Keratinocyte (primary cell): ENCODE results near the gene SELENOF. TPM values are rescaled to one million over a fixed set of nuclear protein-coding genes. Genes with fewer than 3 reads are reported as not detected.

Source experiments
- DNase-seq: peaks from one replicate; pipeline ENCODE4 v3.0.0-alpha.2; 2011; ENCODE audit warnings: low read depth, missing footprints, low spot score
- FAIRE-seq: peaks from 2 replicates; lab custom pipeline; 2011; peaks lifted over from hg19 to GRCh38; lab: Jason Lieb, UNC
- H2AFZ ChIP-seq: 2 replicates; pipeline ENCODE4 v1.6.0; 2012; ENCODE audit warnings: low read length, control low read depth, inconsistent platforms; ENCODE audit not compliant: control insufficient read depth
- H3K27ac ChIP-seq: 2 replicates; pipeline ENCODE4 v1.5.1; 2011; ENCODE audit warnings: low read length; ENCODE audit not compliant: control insufficient read depth, insufficient read depth
- H3K27me3 ChIP-seq: 3 replicates; pipeline ENCODE4 v1.6.0; 2011; ENCODE audit warnings: low read length; ENCODE audit not compliant: control insufficient read depth, insufficient read depth; ENCODE audit errors: extremely low read depth
- H3K36me3 ChIP-seq, 2 experiments: 2 replicates in 1 of 2; 3 replicates in 1 of 2; pipeline ENCODE4 v1.5.1; 2011; ENCODE audit warnings: low read length in 2 of 2, mild to moderate bottlenecking in 1 of 2; ENCODE audit not compliant: control insufficient read depth in 2 of 2, insufficient read depth in 2 of 2; ENCODE audit errors: extremely low read depth in 1 of 2
- H3K4me1 ChIP-seq: 3 replicates; pipeline ENCODE4 v1.5.1; 2011; ENCODE audit warnings: low read length; ENCODE audit not compliant: control insufficient read depth, insufficient read depth; ENCODE audit errors: extremely low read depth
- H3K4me2 ChIP-seq: 3 replicates; pipeline ENCODE4 v1.6.0; 2011; ENCODE audit warnings: low read depth, low read length; ENCODE audit not compliant: control insufficient read depth, insufficient read depth; ENCODE audit errors: extremely low read depth
- H3K4me3 ChIP-seq, 3 experiments: fragments of 200-600 bp in 1 of 3; sonication (generic) in 1 of 3; 2 replicates in 2 of 3; 3 replicates in 1 of 3; pipeline ENCODE4 v1.5.1; 2011 to 2016; ENCODE audit warnings: low read length in 3 of 3, mild to moderate bottlenecking in 3 of 3, control low read depth in 2 of 3, inconsistent platforms in 1 of 3, low read depth in 1 of 3, mixed read lengths in 1 of 3, mixed run types in 1 of 3, moderate library complexity in 1 of 3; ENCODE audit not compliant: control insufficient read depth in 2 of 3, insufficient read depth in 2 of 3; ENCODE audit errors: extremely low read depth in 1 of 3
- H3K79me2 ChIP-seq: 2 replicates; pipeline ENCODE4 v1.6.0; 2012; ENCODE audit warnings: low read length; ENCODE audit not compliant: control insufficient read depth, insufficient read depth
- H3K9ac ChIP-seq: 3 replicates; pipeline ENCODE4 v1.6.0; 2011; ENCODE audit warnings: low read length; ENCODE audit not compliant: control insufficient read depth, insufficient read depth; ENCODE audit errors: extremely low read depth
- H3K9me1 ChIP-seq: 3 replicates; pipeline ENCODE4 v1.6.0; 2011; ENCODE audit warnings: low read length; ENCODE audit not compliant: control insufficient read depth, insufficient read depth; ENCODE audit errors: extremely low read depth
- H3K9me3 ChIP-seq: 2 replicates; pipeline ENCODE4 v1.5.1; 2012; ENCODE audit warnings: low read depth, low read length; ENCODE audit not compliant: control insufficient read depth
- H4K20me1 ChIP-seq: 3 replicates; pipeline ENCODE4 v1.6.0; 2011; ENCODE audit warnings: low read length; ENCODE audit not compliant: control insufficient read depth, insufficient read depth; ENCODE audit errors: extremely low read depth
- CTCF ChIP-seq, 3 experiments: IDR thresholded peaks in 1 of 3; conservative IDR thresholded peaks in 1 of 3; optimal IDR thresholded peaks in 1 of 3; 2 replicates in 2 of 3; 3 replicates in 1 of 3; pipeline versions ENCODE3 to v1.5.1; 2011; ENCODE audit warnings: low read length in 3 of 3, mild to moderate bottlenecking in 3 of 3, moderate library complexity in 2 of 3, control low read depth in 1 of 3, inconsistent platforms in 1 of 3; ENCODE audit not compliant: insufficient read depth in 2 of 3; ENCODE audit errors: extremely low read depth in 1 of 3
- EZH2 ChIP-seq: IDR thresholded peaks from one replicate; pipeline ENCODE4 v1.6.1; 2012; ENCODE audit warnings: inconsistent platforms, mild to moderate bottlenecking, low read length, moderate library complexity
- dilution Hi-C: fragments of 300-500 bp; cut with MboI; formaldehyde crosslinking; loops from one replicate; pipeline ENCODE4 v1.7.0; 2020; ENCODE audit warnings: low sequenced_read_pairs; ENCODE audit not compliant: extremely low pct_ligation_motif_present
- polyA plus RNA-seq, 5 experiments: library from polyadenylated mRNA; depleted of rRNA in 3 of 5; stranded (reverse) in 3 of 5; stranded (forward) in 1 of 5; unstranded in 1 of 5; fragments of >200 nt; gene quantifications; 1 replicate in 1 of 5; 2 replicates in 3 of 5; 3 replicates in 1 of 5; pipeline versions ENCODE4 v1.2.1 to v1.2.3, GENCODE V29; 2011 to 2012; ENCODE audit warnings: missing spikeins in 2 of 5, low read depth in 1 of 5, low replicate concordance in 1 of 5

SELENOF gene
- polyA plus RNA-seq, 1 donor (not counting 4 experiments of a cell fraction or from before 2014, with no cell fraction given) = 246 TPM

- H3K4me1 ChIP-seq = no peaks in the 10 kb centered on the region
- H3K9me3 ChIP-seq = no peaks in the 10 kb centered on the region
- TF ChIP-seq EZH2 (no peak), CTCF (optimal IDR thresholded peaks at IDR 0.05 in 1 of 3, IDR thresholded peaks at IDR 0.05 in 1 of 3, conservative IDR thresholded peaks at IDR 0.05 in 1 of 3; ENCODE audit: extremely low read depth in 1 of 3, insufficient read depth in 2 of 3, low read length in 3 of 3) (no peak)
- no peaks in the 10 kb centered on the region for H3K9me1 ChIP-seq
- no peaks in the 10 kb centered on the region for H3K36me3 ChIP-seq
- DNase-seq (no peak), FAIRE-seq (no peak)
- dilution Hi-C loops = no loop called here
- no peak overlapping the region for H3K4me2 ChIP-seq
- no peak overlapping the region for H3K4me3 ChIP-seq
- no peak overlapping the region for H3K27ac ChIP-seq
- H3K79me2 ChIP-seq = no peaks in the 10 kb centered on the region
- H3K27me3 ChIP-seq = no peaks in the 10 kb centered on the region
- H4K20me1 ChIP-seq = no peaks in the 10 kb centered on the region
- H2AFZ ChIP-seq = no peak overlapping the region
- no peak overlapping the region for H3K9ac ChIP-seq
These were observed 38.2 kb downstream of the SELENOF start for GRCh38 chr1:86875722-86876121.

GRCh38 chr1:86872086-86872485 lies 41.8 kb downstream of the SELENOF start:
- no peaks in the 10 kb centered on the region for H3K79me2 ChIP-seq
- H3K9me3 ChIP-seq = no peaks in the 10 kb centered on the region
- H2AFZ ChIP-seq = no peak overlapping the region
- H3K9ac ChIP-seq = no peak overlapping the region
- no peaks in the 10 kb centered on the region for H3K36me3 ChIP-seq
- no peak for DNase-seq
- no peaks in the 10 kb centered on the region for H3K4me1 ChIP-seq
- no peaks in the 10 kb centered on the region for H3K9me1 ChIP-seq
- dilution Hi-C loops = no loop called here
- H3K27ac ChIP-seq = no peak overlapping the region
- H3K4me3 ChIP-seq = no peak overlapping the region
- no peak for FAIRE-seq
- TF ChIP-seq EZH2 (no peak), CTCF (optimal IDR thresholded peaks at IDR 0.05 in 1 of 3, IDR thresholded peaks at IDR 0.05 in 1 of 3, conservative IDR thresholded peaks at IDR 0.05 in 1 of 3; ENCODE audit: extremely low read depth in 1 of 3, insufficient read depth in 2 of 3, low read length in 3 of 3) (no peak)
- H3K4me2 ChIP-seq = no peak overlapping the region
- peaks cover 3% of the 10 kb centered on the region for H4K20me1 ChIP-seq
- H3K27me3 ChIP-seq = no peaks in the 10 kb centered on the region
